Coronary artery (tissue), 2 donors: ENCODE data around the gene SCT.

Experiments
- DNase-seq: peaks from one replicate; pipeline ENCODE4 v3.0.0-alpha.2; 2017; ENCODE audit warnings: low spot score
- H3K27ac ChIP-seq, 2 donors: fragments of 200-600 bp; sonication (generic); one replicate each; pipeline ENCODE4 v1.5.1; 2016 to 2019
- H3K4me3 ChIP-seq: fragments of 200-600 bp; sonication (generic); 2 replicates; pipeline ENCODE4 v1.5.1; 2016; ENCODE audit warnings: mild to moderate bottlenecking, moderate library complexity
- TF ChIP-seq, protein P1 (sequence below): fragments of 200-600 bp; sonication (generic); IDR thresholded peaks from one replicate; pipeline ENCODE4 v1.5.1; 2019; ENCODE audit warnings: antibody characterized with exemption

SCT gene

GRCh38 chr11:629237-629583, 2.2 kb upstream of the SCT start:
- no peak for DNase-seq
- H3K4me3 ChIP-seq: no peak overlapping the region
- no peak overlapping the region for H3K27ac ChIP-seq
- TF ChIP-seq, protein P1, sequence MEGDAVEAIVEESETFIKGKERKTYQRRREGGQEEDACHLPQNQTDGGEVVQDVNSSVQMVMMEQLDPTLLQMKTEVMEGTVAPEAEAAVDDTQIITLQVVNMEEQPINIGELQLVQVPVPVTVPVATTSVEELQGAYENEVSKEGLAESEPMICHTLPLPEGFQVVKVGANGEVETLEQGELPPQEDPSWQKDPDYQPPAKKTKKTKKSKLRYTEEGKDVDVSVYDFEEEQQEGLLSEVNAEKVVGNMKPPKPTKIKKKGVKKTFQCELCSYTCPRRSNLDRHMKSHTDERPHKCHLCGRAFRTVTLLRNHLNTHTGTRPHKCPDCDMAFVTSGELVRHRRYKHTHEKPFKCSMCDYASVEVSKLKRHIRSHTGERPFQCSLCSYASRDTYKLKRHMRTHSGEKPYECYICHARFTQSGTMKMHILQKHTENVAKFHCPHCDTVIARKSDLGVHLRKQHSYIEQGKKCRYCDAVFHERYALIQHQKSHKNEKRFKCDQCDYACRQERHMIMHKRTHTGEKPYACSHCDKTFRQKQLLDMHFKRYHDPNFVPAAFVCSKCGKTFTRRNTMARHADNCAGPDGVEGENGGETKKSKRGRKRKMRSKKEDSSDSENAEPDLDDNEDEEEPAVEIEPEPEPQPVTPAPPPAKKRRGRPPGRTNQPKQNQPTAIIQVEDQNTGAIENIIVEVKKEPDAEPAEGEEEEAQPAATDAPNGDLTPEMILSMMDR: no peak

GRCh38 chr11:628056-628455, 1.1 kb upstream of the SCT start:
- TF ChIP-seq, protein P1: no peak
- peak; percentile 68 for DNase-seq
- no peak overlapping the region for H3K27ac ChIP-seq
- H3K4me3 ChIP-seq: no peak overlapping the region

DNA sequence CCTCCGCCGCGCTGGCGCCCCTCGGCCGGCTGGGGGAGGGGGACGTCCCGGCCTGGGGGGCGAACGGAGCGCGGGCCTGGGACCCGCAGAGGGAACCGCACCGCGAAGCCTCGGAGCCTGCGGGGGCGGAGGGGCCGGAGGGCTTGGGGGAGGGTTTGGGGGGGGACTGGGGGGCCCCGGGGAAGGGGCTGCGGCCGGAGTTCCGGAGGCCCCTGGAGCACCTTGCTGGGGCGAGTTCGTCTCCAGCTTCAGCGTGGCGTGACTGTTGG, 261 bp upstream of the SCT start:
- H3K4me3 ChIP-seq: no peak overlapping the region
- TF ChIP-seq, protein P1: no peak
- DNase-seq: no peak
- H3K27ac ChIP-seq: no peak overlapping the region

GRCh38 chr11:625636-626268, 1.2 kb downstream of the SCT start:
- Histone ChIP-seq H3K4me3 (no peak overlapping the region), H3K27ac (no peak overlapping the region)
- TF ChIP-seq, protein P1: no peak
- DNase-seq: no peak

GRCh38 chr11:624705-625635, 2.0 kb downstream of the SCT start, which contains the start of gene CDHR5:
CDHR5 (minus strand) TSS chr11:624955; CDS start chr11:624902, 53 bp downstream.
- Histone ChIP-seq H3K27ac (no peak within 1 kb of the TSS), H3K4me3 (no peak within 1 kb of the TSS)
- TF ChIP-seq, protein P1: no peak
- no peak for DNase-seq

DNA sequence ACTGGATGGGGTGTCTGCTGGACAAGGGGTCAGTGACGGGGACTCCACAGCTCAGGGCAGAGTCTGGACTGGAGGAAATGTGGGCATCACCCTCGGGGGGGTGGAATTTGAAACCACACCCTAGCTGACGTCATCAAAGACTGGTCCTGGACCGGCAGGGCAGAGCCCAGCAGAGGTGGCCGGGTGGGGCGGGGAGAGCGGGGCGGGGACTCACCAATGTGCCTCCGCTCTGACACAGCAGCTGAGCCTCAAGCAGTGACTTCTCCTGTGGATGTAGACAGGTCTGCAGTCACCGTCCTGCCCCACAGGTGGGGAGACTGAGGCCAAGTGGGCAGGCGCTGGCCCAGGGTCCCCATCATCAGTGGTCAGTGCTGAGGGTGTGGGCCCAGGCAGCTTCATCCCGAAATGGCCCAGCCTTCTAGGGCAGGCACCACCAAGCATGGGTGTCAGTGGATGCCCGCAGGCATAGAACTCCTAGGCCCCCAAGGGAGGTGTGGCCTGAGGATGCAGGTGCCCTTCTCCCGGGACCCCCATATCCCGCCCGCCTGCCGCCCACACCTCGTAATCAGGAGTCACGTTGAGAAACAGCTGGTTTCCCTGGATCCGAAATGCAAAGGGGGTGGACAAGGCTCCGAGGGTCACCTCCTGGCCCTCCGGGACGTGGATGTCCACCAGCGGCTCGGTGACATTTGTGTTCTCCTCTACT, 2.8 kb downstream of the SCT start:
- TF ChIP-seq, protein P1: no peak
- DNase-seq: peak; percentile 69
- H3K4me3 ChIP-seq: no peak overlapping the region
- H3K27ac ChIP-seq: no peak overlapping the region
